ENCODE data around the gene AP1S1.

Gene AP1S1

GRCh38 chr7:101134399-101134980 lies 19.8 kb upstream of the AP1S1 start:
- Histone ChIP-seq H3K9ac (ENCODE audit: low read length) (no peak overlapping the region), H3K27me3 (ENCODE audit: control insufficient read depth, insufficient read depth, low read length) (no peaks in the 10 kb centered on the region), H3K4me1 (ENCODE audit: control insufficient read depth, insufficient read depth, low read length) (peaks cover 18% of the 10 kb centered on the region), H3K36me3 (ENCODE audit: control insufficient read depth, insufficient read depth, low read length) (peaks cover 18% of the 10 kb centered on the region; the same call in 1 of the 2 replicates), H3K27ac (ENCODE audit: low read depth, low read length) (no peak overlapping the region), H3K9me3 (ENCODE audit: control insufficient read depth, insufficient read depth, low read depth, low read length) (no peaks in the 10 kb centered on the region), H3K4me3 (ENCODE audit: low read depth, low read length) (no peak overlapping the region)

DNA sequence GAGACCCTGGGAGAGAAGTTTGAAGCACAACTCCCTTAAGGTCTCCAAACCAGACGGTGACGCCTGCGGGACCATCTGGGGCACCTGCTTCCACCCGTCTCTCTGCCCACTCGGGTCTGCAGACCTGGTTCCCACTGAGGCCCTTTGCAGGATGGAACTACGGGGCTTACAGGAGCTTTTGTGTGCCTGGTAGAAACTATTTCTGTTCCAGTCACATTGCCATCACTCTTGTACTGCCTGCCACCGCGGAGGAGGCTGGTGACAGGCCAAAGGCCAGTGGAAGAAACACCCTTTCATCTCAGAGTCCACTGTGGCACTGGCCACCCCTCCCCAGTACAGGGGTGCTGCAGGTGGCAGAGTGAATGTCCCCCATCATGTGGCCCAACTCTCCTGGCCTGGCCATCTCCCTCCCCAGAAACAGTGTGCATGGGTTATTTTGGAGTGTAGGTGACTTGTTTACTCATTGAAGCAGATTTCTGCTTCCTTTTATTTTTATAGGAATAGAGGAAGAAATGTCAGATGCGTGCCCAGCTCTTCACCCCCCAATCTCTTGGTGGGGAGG lies 16.5 kb upstream of the AP1S1 start:
- Histone ChIP-seq H3K9ac (ENCODE audit: low read length) (peak overlapping the region; percentile 89), H3K4me1 (ENCODE audit: control insufficient read depth, insufficient read depth, low read length) (peaks cover 29% of the 10 kb centered on the region), H3K36me3 (ENCODE audit: control insufficient read depth, insufficient read depth, low read length) (peaks cover 8% of the 10 kb centered on the region; the same call in 1 of the 2 replicates), H3K4me3 (ENCODE audit: low read depth, low read length) (no peak overlapping the region), H3K27ac (ENCODE audit: low read depth, low read length) (peak overlapping the region; percentile 88), H3K9me3 (ENCODE audit: control insufficient read depth, insufficient read depth, low read depth, low read length) (no peaks in the 10 kb centered on the region), H3K27me3 (ENCODE audit: control insufficient read depth, insufficient read depth, low read length) (no peaks in the 10 kb centered on the region)

- Histone ChIP-seq H3K9ac (ENCODE audit: low read length) (peak overlapping the region; percentile 89), H3K27ac (ENCODE audit: low read depth, low read length) (peak overlapping the region; percentile 88), H3K9me3 (ENCODE audit: control insufficient read depth, insufficient read depth, low read depth, low read length) (no peaks in the 10 kb centered on the region), H3K27me3 (ENCODE audit: control insufficient read depth, insufficient read depth, low read length) (no peaks in the 10 kb centered on the region), H3K36me3 (ENCODE audit: control insufficient read depth, insufficient read depth, low read length) (peaks cover 8% of the 10 kb centered on the region; the same call in 1 of the 2 replicates), H3K4me3 (ENCODE audit: low read depth, low read length) (peak overlapping the region; percentile 31; the same call in 1 of the 2 replicates), H3K4me1 (ENCODE audit: control insufficient read depth, insufficient read depth, low read length) (peaks cover 29% of the 10 kb centered on the region)
Observed at GRCh38 chr7:101138213-101138870, 15.9 kb upstream of the AP1S1 start.

GRCh38 chr7:101140339-101140699 lies 14.0 kb upstream of the AP1S1 start:
- Histone ChIP-seq H3K27ac (ENCODE audit: low read depth, low read length) (no peak overlapping the region), H3K36me3 (ENCODE audit: control insufficient read depth, insufficient read depth, low read length) (peaks cover 3% of the 10 kb centered on the region; the same call in 1 of the 2 replicates), H3K4me1 (ENCODE audit: control insufficient read depth, insufficient read depth, low read length) (peaks cover 15% of the 10 kb centered on the region), H3K4me3 (ENCODE audit: low read depth, low read length) (no peak overlapping the region), H3K9ac (ENCODE audit: low read length) (no peak overlapping the region), H3K9me3 (ENCODE audit: control insufficient read depth, insufficient read depth, low read depth, low read length) (no peaks in the 10 kb centered on the region), H3K27me3 (ENCODE audit: control insufficient read depth, insufficient read depth, low read length) (no peaks in the 10 kb centered on the region)

DNA sequence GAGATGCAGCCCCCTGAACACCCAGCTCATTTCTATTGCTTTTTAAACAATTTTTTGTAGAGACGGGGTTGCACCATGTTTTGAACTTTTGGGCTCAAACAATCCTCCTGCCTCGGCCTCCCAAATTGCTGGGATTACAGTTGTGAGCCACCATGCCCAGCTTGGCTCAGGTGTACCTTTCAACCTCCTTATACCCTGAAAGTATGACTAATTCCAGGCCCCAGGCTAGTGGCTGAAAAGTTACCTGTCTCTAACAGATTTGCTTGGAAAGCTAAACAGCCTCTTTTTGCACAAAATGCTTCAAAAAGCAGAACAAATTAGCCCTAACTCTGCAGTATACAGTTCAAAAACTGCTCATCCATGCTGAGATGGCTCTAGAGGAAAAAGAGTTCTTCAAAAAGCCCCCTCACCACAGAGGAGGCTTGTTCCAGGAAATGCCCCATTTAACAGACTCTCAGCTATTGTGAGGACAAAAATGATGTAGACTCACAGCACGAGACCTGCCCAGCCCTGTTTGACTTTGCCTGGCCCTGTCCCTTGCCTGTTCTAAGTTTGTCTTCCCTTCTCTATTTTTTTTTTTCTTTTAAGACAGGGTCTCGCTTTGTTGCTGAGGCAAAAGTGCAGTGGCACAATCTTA lies 13.4 kb upstream of the AP1S1 start:
- Histone ChIP-seq H3K4me1 (ENCODE audit: control insufficient read depth, insufficient read depth, low read length) (peaks cover 15% of the 10 kb centered on the region), H3K27me3 (ENCODE audit: control insufficient read depth, insufficient read depth, low read length) (no peaks in the 10 kb centered on the region), H3K27ac (ENCODE audit: low read depth, low read length) (peak overlapping the region; percentile 31; the same call in 1 of the 2 replicates), H3K9ac (ENCODE audit: low read length) (no peak overlapping the region), H3K9me3 (ENCODE audit: control insufficient read depth, insufficient read depth, low read depth, low read length) (no peaks in the 10 kb centered on the region), H3K36me3 (ENCODE audit: control insufficient read depth, insufficient read depth, low read length) (no peaks in the 10 kb centered on the region; the same call in 1 of the 2 replicates), H3K4me3 (ENCODE audit: low read depth, low read length) (no peak overlapping the region)

- Histone ChIP-seq H3K9me3 (ENCODE audit: control insufficient read depth, insufficient read depth, low read depth, low read length) (no peaks in the 10 kb centered on the region), H3K9ac (ENCODE audit: low read length) (no peak overlapping the region), H3K36me3 (ENCODE audit: control insufficient read depth, insufficient read depth, low read length) (0 out of 2 replicates have a peak, but pooled peaks cover 3% of the 10 kb centered on the region), H3K27me3 (ENCODE audit: control insufficient read depth, insufficient read depth, low read length) (peaks cover 3% of the 10 kb centered on the region; the same call in 1 of the 2 replicates), H3K27ac (ENCODE audit: low read depth, low read length) (no peak overlapping the region), H3K4me1 (ENCODE audit: control insufficient read depth, insufficient read depth, low read length) (peaks cover 18% of the 10 kb centered on the region), H3K4me3 (ENCODE audit: low read depth, low read length) (no peak overlapping the region)
Observed at GRCh38 chr7:101151908-101152651, 2.2 kb upstream of the AP1S1 start.

DNA sequence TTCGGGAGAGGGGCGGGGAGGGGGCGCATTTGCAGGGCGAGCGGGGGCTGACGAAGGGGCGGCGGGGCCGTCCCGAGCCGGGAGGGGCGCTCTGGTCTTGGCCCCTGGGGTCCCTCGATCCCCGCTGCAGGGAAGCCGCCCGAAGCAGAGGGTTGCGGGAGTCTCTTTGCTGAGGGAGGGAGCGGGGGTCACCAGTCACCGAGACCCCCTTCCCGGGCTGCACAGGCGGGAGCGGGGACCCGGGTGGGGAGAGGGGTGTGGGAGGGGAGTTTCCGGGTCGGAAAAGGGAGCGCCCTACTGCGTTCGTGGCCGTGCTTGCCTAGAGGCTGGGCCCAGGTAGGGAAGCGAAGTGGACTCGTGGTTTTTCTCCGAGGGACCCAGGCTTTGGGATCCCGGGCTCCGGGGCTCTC lies 422 bp downstream of the AP1S1 start:
- peaks cover 3% of the 10 kb centered on the region; the same call in 1 of the 2 replicates for H3K27me3 ChIP-seq (ENCODE audit: control insufficient read depth, insufficient read depth, low read length)
- H3K36me3 ChIP-seq (ENCODE audit: control insufficient read depth, insufficient read depth, low read length), result peaks cover 19% of the 10 kb centered on the region
- H3K9ac ChIP-seq (ENCODE audit: low read length), result peak overlapping the region; percentile 69
- peak overlapping the region; percentile 75 for H3K4me3 ChIP-seq (ENCODE audit: low read depth, low read length)
- peak overlapping the region; percentile 68; the same call in 1 of the 2 replicates for H3K27ac ChIP-seq (ENCODE audit: low read depth, low read length)
- no peaks in the 10 kb centered on the region for H3K9me3 ChIP-seq (ENCODE audit: control insufficient read depth, insufficient read depth, low read depth, low read length)
- peaks cover 29% of the 10 kb centered on the region for H3K4me1 ChIP-seq (ENCODE audit: control insufficient read depth, insufficient read depth, low read length)

- Histone ChIP-seq H3K9me3 (ENCODE audit: control insufficient read depth, insufficient read depth, low read depth, low read length) (no peaks in the 10 kb centered on the region), H3K9ac (ENCODE audit: low read length) (peak overlapping the region; percentile 69), H3K27ac (ENCODE audit: low read depth, low read length) (peak overlapping the region; percentile 6; the same call in 1 of the 2 replicates)
Observed at GRCh38 chr7:101155303-101155702, 1.0 kb downstream of the AP1S1 start.

DNA sequence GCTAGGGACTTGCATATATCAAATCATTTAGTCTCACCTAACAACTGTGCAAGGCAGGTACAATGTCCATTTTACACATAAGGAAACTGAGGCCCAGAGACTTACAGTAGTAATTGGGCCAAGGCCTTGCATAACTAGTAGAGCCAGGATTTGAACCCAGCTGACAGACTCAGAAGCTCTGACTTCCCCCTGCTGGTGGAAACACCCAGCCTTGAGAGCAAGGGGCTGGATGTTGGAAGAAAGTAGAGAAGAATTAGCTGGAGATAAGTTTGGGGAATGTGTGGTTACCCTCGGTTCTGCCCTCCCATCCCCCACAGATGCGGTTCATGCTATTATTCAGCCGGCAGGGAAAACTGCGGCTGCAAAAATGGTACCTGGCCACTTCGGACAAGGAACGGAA lies 2.0 kb downstream of the AP1S1 start:
- peaks cover 19% of the 10 kb centered on the region for H3K36me3 ChIP-seq (ENCODE audit: control insufficient read depth, insufficient read depth, low read length)
- H3K4me3 ChIP-seq (ENCODE audit: low read depth, low read length), result no peak overlapping the region
- H3K4me1 ChIP-seq (ENCODE audit: control insufficient read depth, insufficient read depth, low read length), result peaks cover 45% of the 10 kb centered on the region
- H3K27me3 ChIP-seq (ENCODE audit: control insufficient read depth, insufficient read depth, low read length), result peaks cover 3% of the 10 kb centered on the region; the same call in 1 of the 2 replicates
- H3K9me3 ChIP-seq (ENCODE audit: control insufficient read depth, insufficient read depth, low read depth, low read length), result no peaks in the 10 kb centered on the region
- H3K27ac ChIP-seq (ENCODE audit: low read depth, low read length), result no peak overlapping the region
- H3K9ac ChIP-seq (ENCODE audit: low read length), result peak overlapping the region; percentile 50

More at GRCh38 chr7:101155303-101155702, 1.0 kb downstream of the AP1S1 start:
- Histone ChIP-seq H3K4me3 (ENCODE audit: low read depth, low read length) (peak overlapping the region; percentile 75), H3K4me1 (ENCODE audit: control insufficient read depth, insufficient read depth, low read length) (peaks cover 35% of the 10 kb centered on the region), H3K36me3 (ENCODE audit: control insufficient read depth, insufficient read depth, low read length) (peaks cover 19% of the 10 kb centered on the region), H3K27me3 (ENCODE audit: control insufficient read depth, insufficient read depth, low read length) (peaks cover 3% of the 10 kb centered on the region; the same call in 1 of the 2 replicates)

- H3K4me3 ChIP-seq (ENCODE audit: low read depth, low read length), result no peak overlapping the region
- H3K9me3 ChIP-seq (ENCODE audit: control insufficient read depth, insufficient read depth, low read depth, low read length), result no peaks in the 10 kb centered on the region
- peak overlapping the region; percentile 50 for H3K9ac ChIP-seq (ENCODE audit: low read length)
- peak overlapping the region; percentile 12; the same call in 1 of the 2 replicates for H3K27ac ChIP-seq (ENCODE audit: low read depth, low read length)
- H3K36me3 ChIP-seq (ENCODE audit: control insufficient read depth, insufficient read depth, low read length), result peaks cover 19% of the 10 kb centered on the region
- peaks cover 52% of the 10 kb centered on the region for H3K4me1 ChIP-seq (ENCODE audit: control insufficient read depth, insufficient read depth, low read length)
- peaks cover 3% of the 10 kb centered on the region; the same call in 1 of the 2 replicates for H3K27me3 ChIP-seq (ENCODE audit: control insufficient read depth, insufficient read depth, low read length)
Observed at GRCh38 chr7:101156866-101157589, 2.8 kb downstream of the AP1S1 start.
